ENCODE data around the gene KCNQ1OT1.

The KCNQ1OT1 gene

DNA sequence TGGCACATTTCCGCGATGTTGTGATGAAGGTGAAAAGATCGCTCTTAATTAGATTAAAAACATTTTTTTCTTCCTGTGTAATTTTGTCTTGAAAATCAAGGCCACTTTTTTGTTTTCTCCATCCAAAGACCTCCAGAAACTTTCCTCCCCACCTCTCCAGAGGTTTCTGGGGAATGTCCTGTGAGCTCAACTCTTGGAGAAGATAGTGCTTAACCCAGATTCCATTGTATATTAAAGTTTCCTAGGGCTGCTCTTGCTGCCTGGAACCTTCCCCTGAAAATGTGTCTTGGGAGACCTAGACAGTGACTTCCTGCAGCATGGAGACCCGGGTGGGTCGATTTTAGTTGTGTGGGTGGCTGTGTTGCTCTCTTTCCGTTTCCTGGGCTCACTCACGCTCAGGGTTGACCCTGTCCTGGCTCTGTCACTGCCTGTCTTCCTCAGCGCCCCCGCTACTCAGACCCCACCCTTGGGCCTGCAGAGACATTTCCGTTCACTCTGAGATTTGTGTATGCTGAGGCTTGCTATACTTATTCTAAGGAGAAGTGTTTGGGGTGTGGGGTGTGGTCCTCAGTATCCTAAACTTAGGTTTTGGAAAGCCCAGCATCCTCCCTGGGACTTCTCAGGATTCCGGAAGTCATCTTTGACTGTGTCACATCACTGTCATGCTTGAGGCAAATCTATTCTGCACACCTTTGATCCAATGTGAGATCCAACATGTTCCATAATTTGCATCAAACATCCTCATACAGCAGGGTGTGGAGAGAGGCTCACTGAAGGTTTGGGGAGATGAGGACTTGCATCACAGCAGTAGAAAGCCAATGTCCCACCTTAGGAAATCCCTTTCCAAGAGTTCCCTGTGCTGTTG, 47.2 kb downstream of the KCNQ1OT1 start:
- TF ChIP-seq, protein P1, sequence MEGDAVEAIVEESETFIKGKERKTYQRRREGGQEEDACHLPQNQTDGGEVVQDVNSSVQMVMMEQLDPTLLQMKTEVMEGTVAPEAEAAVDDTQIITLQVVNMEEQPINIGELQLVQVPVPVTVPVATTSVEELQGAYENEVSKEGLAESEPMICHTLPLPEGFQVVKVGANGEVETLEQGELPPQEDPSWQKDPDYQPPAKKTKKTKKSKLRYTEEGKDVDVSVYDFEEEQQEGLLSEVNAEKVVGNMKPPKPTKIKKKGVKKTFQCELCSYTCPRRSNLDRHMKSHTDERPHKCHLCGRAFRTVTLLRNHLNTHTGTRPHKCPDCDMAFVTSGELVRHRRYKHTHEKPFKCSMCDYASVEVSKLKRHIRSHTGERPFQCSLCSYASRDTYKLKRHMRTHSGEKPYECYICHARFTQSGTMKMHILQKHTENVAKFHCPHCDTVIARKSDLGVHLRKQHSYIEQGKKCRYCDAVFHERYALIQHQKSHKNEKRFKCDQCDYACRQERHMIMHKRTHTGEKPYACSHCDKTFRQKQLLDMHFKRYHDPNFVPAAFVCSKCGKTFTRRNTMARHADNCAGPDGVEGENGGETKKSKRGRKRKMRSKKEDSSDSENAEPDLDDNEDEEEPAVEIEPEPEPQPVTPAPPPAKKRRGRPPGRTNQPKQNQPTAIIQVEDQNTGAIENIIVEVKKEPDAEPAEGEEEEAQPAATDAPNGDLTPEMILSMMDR (IDR thresholded peaks at IDR 0.05; ENCODE audit: control insufficient read depth, insufficient read depth, low read depth, low read length, missing control alignments) = no peak
- DNase-seq (ENCODE audit: low read depth) = no peak
- no peak overlapping the region for H3K4me3 ChIP-seq (ENCODE audit: control insufficient read depth, low read depth, low read length)

DNA sequence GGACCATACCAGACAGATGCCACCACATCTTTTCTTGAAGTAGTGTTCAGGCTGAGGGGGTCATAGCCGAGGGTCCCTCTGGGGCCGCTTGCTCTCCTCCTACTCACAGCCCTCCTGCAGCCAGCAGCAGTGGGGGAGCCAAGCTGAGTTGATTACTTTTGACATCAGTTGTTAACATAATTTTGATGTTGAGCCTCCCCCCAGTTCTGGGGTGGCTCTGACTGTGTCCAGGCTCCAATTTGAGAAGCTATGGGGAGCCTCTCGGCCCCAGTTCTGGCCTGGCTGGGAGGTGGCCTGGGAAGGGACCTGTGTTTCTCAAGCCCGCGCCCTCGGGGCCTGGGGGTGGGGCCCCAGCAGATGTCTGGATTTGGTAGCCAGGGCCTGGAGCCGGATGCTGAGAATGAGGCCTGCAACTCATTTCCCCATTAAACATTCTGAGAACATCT, 47.9 kb downstream of the KCNQ1OT1 start:
- TF ChIP-seq, protein P1 (IDR thresholded peaks at IDR 0.05; ENCODE audit: control insufficient read depth, insufficient read depth, low read depth, low read length, missing control alignments) = no peak
- no peak for DNase-seq (ENCODE audit: low read depth)
- no peak overlapping the region for H3K4me3 ChIP-seq (ENCODE audit: control insufficient read depth, low read depth, low read length)

DNA sequence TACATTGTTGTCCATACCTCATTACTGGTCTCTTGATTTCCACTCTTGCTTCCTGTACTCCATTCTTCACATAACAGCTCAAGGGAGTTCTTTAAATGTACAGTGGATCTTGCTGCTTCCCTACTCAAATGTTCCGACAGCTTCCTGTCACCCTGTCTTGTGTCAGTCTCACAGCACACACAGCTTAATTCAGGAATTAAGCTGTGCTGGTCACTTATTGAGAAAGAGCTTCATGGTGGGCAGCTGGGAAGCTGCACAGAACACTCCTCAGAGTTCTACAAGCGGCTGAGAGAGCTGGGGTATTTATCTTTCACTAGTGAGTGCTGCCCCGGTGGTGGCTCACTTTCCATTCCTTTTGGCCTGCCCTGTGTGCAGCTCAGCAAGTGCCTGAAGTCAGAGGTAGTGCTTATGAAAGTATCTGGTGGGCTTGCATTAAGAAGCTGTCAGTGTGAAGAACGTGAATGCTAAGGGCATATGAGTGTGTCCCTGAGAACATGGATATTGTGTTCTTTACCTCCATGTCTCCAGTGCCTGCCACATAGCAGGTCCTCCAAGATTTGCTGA, 48.7 kb downstream of the KCNQ1OT1 start:
- TF ChIP-seq, protein P1 (IDR thresholded peaks at IDR 0.05; ENCODE audit: control insufficient read depth, insufficient read depth, low read depth, low read length, missing control alignments) = no peak
- no peak overlapping the region for H3K4me3 ChIP-seq (ENCODE audit: control insufficient read depth, low read depth, low read length)
- no peak for DNase-seq (ENCODE audit: low read depth)

DNA sequence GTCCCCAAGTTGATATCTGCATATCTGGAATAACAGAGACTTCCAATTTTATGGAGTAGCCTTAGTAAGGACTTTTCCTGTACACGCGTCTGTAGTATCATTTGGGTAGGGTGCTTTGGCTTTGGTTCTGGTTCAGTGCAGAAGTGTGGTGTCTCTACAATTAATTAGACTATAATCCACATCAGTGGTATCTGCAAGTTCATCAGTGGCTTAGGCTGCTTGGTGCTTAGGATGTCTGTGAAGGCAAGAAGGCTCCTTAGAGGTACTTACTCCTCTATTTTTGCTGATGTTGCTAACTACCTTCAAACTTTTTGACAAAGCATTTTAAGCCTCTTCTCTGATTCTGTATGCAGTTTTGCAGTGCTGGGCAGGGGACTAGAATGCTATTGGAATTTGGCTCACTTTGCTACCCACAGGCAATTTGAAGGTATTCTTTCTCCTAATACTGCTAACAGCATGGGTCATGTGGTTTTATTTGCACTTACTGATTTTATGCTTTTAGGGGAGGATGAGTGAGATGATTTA, 49.4 kb downstream of the KCNQ1OT1 start:
- TF ChIP-seq, protein P1 (IDR thresholded peaks at IDR 0.05; ENCODE audit: control insufficient read depth, insufficient read depth, low read depth, low read length, missing control alignments) = no peak
- H3K4me3 ChIP-seq (ENCODE audit: control insufficient read depth, low read depth, low read length) = no peak overlapping the region
- DNase-seq (ENCODE audit: low read depth) = no peak

DNA sequence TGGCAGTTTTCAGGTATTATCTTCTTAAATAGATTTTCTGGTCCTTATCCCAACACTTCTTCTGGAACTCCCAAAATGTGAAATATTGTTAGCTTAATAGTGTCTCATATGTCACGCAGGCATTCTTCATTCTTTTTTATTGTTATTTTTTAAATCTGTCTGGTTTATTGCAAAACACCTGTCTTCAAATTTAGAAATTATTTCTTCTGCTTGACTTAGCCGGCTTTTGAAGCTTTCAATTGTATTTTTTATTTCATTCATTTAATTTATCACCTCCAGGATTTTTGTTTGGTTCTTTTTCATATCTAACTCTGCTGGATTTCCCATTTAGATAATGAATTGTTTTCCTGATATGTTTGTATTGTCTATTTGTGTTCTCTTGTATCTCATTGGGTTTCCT, 49.9 kb downstream of the KCNQ1OT1 start:
- DNase-seq (ENCODE audit: low read depth) = no peak
- no peak overlapping the region for H3K4me3 ChIP-seq (ENCODE audit: control insufficient read depth, low read depth, low read length)
- TF ChIP-seq, protein P1 (IDR thresholded peaks at IDR 0.05; ENCODE audit: control insufficient read depth, insufficient read depth, low read depth, low read length, missing control alignments) = no peak

DNA sequence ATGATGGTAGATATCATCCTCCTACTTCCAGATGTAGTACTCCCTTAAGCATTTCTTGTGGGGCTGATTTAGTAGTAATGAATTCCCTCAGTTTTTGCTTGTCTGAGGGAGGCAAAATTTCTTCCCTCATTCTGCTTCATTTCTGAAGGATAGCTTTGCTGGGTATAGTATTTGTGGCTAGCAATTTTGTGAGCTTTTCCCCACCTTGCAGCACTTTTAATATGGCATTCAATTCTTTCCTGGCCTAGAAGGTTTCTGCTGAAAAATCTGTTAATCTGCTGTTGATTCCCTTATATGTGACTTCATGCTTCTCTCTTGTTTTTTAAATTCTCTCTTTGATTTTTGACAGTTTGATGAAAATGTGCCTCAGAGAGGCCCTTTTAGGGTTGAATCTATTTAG, 50.4 kb downstream of the KCNQ1OT1 start:
- TF ChIP-seq, protein P1 (IDR thresholded peaks at IDR 0.05; ENCODE audit: control insufficient read depth, insufficient read depth, low read depth, low read length, missing control alignments) = no peak
- no peak overlapping the region for H3K4me3 ChIP-seq (ENCODE audit: control insufficient read depth, low read depth, low read length)

More for the DNA sequence above, 50.4 kb downstream of the KCNQ1OT1 start:
- DNase-seq (ENCODE audit: low read depth) = no peak

Measured in AG09309 (cell line).